OCI-LY7 (cell line): ENCODE data around the gene BAIAP2. TPM values are rescaled to one million over a fixed set of nuclear protein-coding genes. Genes with fewer than 3 reads are reported as not detected.

ENCODE experiments used
- BruUV-seq: library from RNA; stranded (reverse); fragments of 400-500 nt; replicated peaks from 2 replicates; lab custom pipeline; 2021; lab: Mats Ljungman, UMichigan
- CTCF ChIA-PET: fragments of 300-600 bp; sonication (Branson Sonifier 250); formaldehyde crosslinking; loops from one replicate; lab custom pipeline; 2022; ENCODE audit warnings: antibody characterized with exemption; ENCODE audit not compliant: unreplicated experiment; lab: Charles Lee
- POLR2A ChIA-PET: fragments of 300-600 bp; sonication (Branson Sonifier 250); formaldehyde crosslinking; loops from one replicate; lab custom pipeline; 2022; ENCODE audit warnings: antibody characterized with exemption; lab: Charles Lee
- DNase-seq: peaks from one replicate; pipeline ENCODE4 v3.0.0-alpha.2; 2015; ENCODE audit warnings: low spot score
- H2AFZ ChIP-seq: fragments of 200-600 bp; sonication (generic), shearing (Covaris generic); 2 replicates; pipeline ENCODE4 v1.6.1; 2014; ENCODE audit warnings: mild to moderate bottlenecking, antibody characterized with exemption, low read length, moderate library complexity
- H3K27ac ChIP-seq: fragments of 200-600 bp; sonication (generic); 2 replicates; pipeline ENCODE4 v1.5.1; 2014; ENCODE audit warnings: mixed run types, low read depth, mild to moderate bottlenecking, moderate library complexity, low read length, inconsistent platforms; ENCODE audit not compliant: poor library complexity, severe bottlenecking
- H3K36me3 ChIP-seq: fragments of 200-600 bp; sonication (generic); 2 replicates; pipeline ENCODE4 v1.6.1; 2014; ENCODE audit warnings: mild to moderate bottlenecking, antibody characterized with exemption, low read length, moderate library complexity, mixed read lengths; ENCODE audit not compliant: insufficient read depth
- H3K4me1 ChIP-seq: fragments of 200-600 bp; sonication (generic); 2 replicates; pipeline ENCODE4 v1.5.1; 2014; ENCODE audit warnings: mild to moderate bottlenecking, low read length; ENCODE audit not compliant: insufficient read depth, poor library complexity, severe bottlenecking
- H3K4me2 ChIP-seq: fragments of 200-600 bp; sonication (generic); 2 replicates; pipeline ENCODE4 v1.6.1; 2014; ENCODE audit warnings: mild to moderate bottlenecking, low read length
- H3K4me3 ChIP-seq: fragments of 200-600 bp; sonication (generic); 2 replicates; pipeline ENCODE4 v1.5.1; 2014; ENCODE audit warnings: mild to moderate bottlenecking, low read depth, low read length; ENCODE audit not compliant: poor library complexity, severe bottlenecking
- H3K79me2 ChIP-seq: fragments of 200-600 bp; sonication (generic); 2 replicates; pipeline ENCODE4 v1.6.1; 2016; ENCODE audit warnings: low read depth, mild to moderate bottlenecking, low read length, moderate library complexity, mixed read lengths; ENCODE audit not compliant: insufficient read depth
- H3K9me2 ChIP-seq: fragments of 200-600 bp; sonication (generic); 2 replicates; pipeline ENCODE4 v1.6.1; 2016; ENCODE audit warnings: mild to moderate bottlenecking, low read length, mixed read lengths; ENCODE audit not compliant: insufficient read depth
- H3K9me3 ChIP-seq: fragments of 200-600 bp; sonication (generic); 2 replicates; pipeline ENCODE4 v1.6.1; 2014; ENCODE audit warnings: mild to moderate bottlenecking, mixed run types, low read length, mixed read lengths
- H4K20me1 ChIP-seq: fragments of 200-600 bp; sonication (generic); 2 replicates; pipeline ENCODE4 v1.6.1; 2014; ENCODE audit warnings: mild to moderate bottlenecking, antibody characterized with exemption, low read length, moderate library complexity, mixed read lengths; ENCODE audit not compliant: insufficient read depth
- CTCF ChIP-seq: fragments of 200-600 bp; sonication (generic); conservative IDR thresholded peaks from 2 replicates; pipeline ENCODE4 v1.5.1; 2014; ENCODE audit warnings: mild to moderate bottlenecking, antibody characterized with exemption, low read length, moderate library complexity, mixed read lengths
- EZH2phosphoT487 ChIP-seq: fragments of 200-600 bp; sonication (generic); IDR thresholded peaks from 2 replicates; pipeline ENCODE4 v1.6.1; 2018; ENCODE audit warnings: low read depth, borderline replicate concordance, mild to moderate bottlenecking, mixed run types, antibody characterized with exemption, low read length, moderate library complexity, mixed read lengths
- intact Hi-C: fragments of 100-400 bp; cut with micrococcal nuclease; formaldehyde crosslinking; loops from one replicate; pipeline ENCODE4 v1.10.0; 2022; ENCODE audit not compliant: unreplicated experiment
- total RNA-seq, 2 experiments: library from RNA; depleted of rRNA in 1 of 2; stranded (reverse); fragments of >200 nt in 1 of 2; shearing (Covaris generic) in 1 of 2; gene quantifications; 2 replicates each; pipeline ENCODE4 v1.2.3, GENCODE V29; 2014 to 2022

Gene BAIAP2
- total RNA-seq, 2 experiments from 2014 or later, result 2.1 to 2.3 TPM

- CTCF ChIA-PET, result no interaction called here
- H3K27ac ChIP-seq, result no peak overlapping the region
- H3K4me2 ChIP-seq, result no peak overlapping the region
- no peaks in the 10 kb centered on the region for H3K9me2 ChIP-seq
- H4K20me1 ChIP-seq, result no peaks in the 10 kb centered on the region
- H3K79me2 ChIP-seq, result no peaks in the 10 kb centered on the region
- intact Hi-C loops, result no loop called here
- TF ChIP-seq CTCF, result no peak
- no peak for TF ChIP-seq EZH2phosphoT487
- POLR2A ChIA-PET, result no interaction called here
- H3K36me3 ChIP-seq, result no peaks in the 10 kb centered on the region
- H2AFZ ChIP-seq, result no peak overlapping the region
- no peaks in the 10 kb centered on the region for H3K9me3 ChIP-seq
- H3K4me3 ChIP-seq, result no peak overlapping the region
- no peak for DNase-seq
- no TSS peak for BruUV-seq
- H3K4me1 ChIP-seq, result no peaks in the 10 kb centered on the region
Measured at GRCh38 chr17:81058263-81058871, 23.4 kb downstream of the BAIAP2 start.

- no peak overlapping the region for H3K4me2 ChIP-seq
- H2AFZ ChIP-seq, result no peak overlapping the region
- intact Hi-C loops, result no loop called here
- no peaks in the 10 kb centered on the region for H3K9me2 ChIP-seq
- no peak for DNase-seq
- no peaks in the 10 kb centered on the region for H3K79me2 ChIP-seq
- CTCF ChIA-PET, result no interaction called here
- POLR2A ChIA-PET, result no interaction called here
- H3K36me3 ChIP-seq, result no peaks in the 10 kb centered on the region
- no peak for TF ChIP-seq CTCF
- TF ChIP-seq EZH2phosphoT487, result no peak
- no peak overlapping the region for H3K27ac ChIP-seq
- H3K4me3 ChIP-seq, result no peak overlapping the region
- no peaks in the 10 kb centered on the region for H3K4me1 ChIP-seq
- H3K9me3 ChIP-seq, result no peaks in the 10 kb centered on the region
- no peaks in the 10 kb centered on the region for H4K20me1 ChIP-seq
- no TSS peak for BruUV-seq
Measured at GRCh38 chr17:81059026-81059425, 24.1 kb downstream of the BAIAP2 start.

DNA sequence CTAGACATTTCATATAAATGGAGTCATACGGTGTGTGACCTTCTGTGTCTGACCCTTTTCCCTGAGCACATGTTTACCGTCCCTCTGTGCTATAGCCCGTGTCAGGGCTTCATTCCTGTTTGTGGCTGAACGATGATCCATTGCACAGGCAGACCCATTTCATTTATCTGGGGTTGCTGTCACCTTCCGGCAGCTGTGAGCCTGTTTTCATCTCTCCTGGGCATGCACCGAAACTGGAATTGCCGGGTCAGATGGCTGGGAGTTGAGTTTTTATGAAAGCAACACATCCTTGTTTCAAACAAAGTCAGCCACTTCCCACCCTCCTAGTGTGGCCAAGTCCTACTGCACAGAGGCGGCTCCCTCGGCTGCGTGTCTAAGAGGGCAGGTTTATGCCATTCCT, 25.5 kb downstream of the BAIAP2 start:
- POLR2A ChIA-PET, result no interaction called here
- no peak for DNase-seq
- TF ChIP-seq EZH2phosphoT487, result no peak
- TF ChIP-seq CTCF, result no peak
- Histone ChIP-seq H3K4me1 (no peaks in the 10 kb centered on the region), H3K4me2 (no peak overlapping the region), H3K79me2 (no peaks in the 10 kb centered on the region), H3K36me3 (no peaks in the 10 kb centered on the region), H2AFZ (no peak overlapping the region), H3K27ac (no peak overlapping the region), H4K20me1 (no peaks in the 10 kb centered on the region), H3K9me3 (no peaks in the 10 kb centered on the region), H3K9me2 (no peaks in the 10 kb centered on the region), H3K4me3 (no peak overlapping the region)
- no TSS peak for BruUV-seq
- intact Hi-C loops, result no loop called here
- CTCF ChIA-PET, result no interaction called here
